GM12892 (cell line): ENCODE measurements around the gene SGCD.

Source experiments
- POLR2A ChIP-seq: IDR thresholded peaks from 2 replicates; pipeline ENCODE4 v1.6.1; 2011; ENCODE audit warnings: low read depth, low read length, control low read depth
- TAF1 ChIP-seq: IDR thresholded peaks from 2 replicates; pipeline ENCODE4 v1.6.1; 2011; ENCODE audit warnings: low read depth, mild to moderate bottlenecking, control low read depth, low read length, borderline replicate concordance

DNA sequence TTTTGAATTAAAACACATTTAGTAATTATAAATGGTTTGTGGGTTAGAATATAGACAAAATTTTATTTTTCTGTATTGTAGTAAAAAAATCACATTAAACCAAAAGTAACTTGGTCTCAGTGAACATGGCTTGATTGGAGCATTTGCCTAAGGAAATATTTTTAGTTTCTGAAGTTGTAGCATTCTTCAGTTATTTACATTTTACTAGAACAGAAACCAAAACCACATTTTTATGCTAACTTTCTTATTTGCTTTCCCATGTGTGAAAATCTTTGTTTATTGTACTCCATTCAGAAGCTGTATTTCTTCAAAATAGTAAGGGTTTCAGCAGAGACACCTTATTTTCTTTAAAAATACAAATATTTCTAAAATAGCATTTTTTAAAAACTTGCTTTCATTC, 129.9 kb downstream of the SGCD start:
- TF ChIP-seq TAF1, result no peak
- no peak for TF ChIP-seq POLR2A
